Embryonic facial prominence (tissue), 1 donor: Measurements from ENCODE around the gene SCN5A.
"Not testable (repeated sequence)": the region's sequence is repeated elsewhere in the genome, so short reads cannot be mapped to it uniquely, and the experiment has no call there.

Source experiments
- DNase-seq: peaks from one replicate; pipeline ENCODE4 v3.0.0-alpha.2; 2016; ENCODE audit errors: extremely low spot score

The SCN5A gene

DNA sequence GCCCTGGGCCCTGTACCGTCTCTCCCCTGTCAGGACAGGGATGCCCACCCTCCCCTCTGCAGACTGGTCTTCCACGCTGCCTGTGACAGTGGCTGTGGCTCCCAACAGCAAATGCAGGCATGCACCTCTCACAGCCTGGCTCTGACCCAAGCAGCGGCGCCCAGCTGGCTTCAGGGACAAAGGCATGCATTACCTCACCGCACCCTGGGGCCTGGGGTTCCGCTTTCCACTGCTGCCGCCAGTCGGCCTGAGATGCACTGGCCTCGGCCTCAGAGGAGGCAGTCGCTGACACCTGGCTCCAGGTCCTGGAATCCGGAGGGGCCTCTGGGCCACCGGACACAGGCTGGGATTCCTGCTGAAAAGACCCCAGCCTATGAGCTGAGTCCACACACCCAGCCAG, 70.3 kb downstream of the SCN5A start:
- no peak for DNase-seq

DNA sequence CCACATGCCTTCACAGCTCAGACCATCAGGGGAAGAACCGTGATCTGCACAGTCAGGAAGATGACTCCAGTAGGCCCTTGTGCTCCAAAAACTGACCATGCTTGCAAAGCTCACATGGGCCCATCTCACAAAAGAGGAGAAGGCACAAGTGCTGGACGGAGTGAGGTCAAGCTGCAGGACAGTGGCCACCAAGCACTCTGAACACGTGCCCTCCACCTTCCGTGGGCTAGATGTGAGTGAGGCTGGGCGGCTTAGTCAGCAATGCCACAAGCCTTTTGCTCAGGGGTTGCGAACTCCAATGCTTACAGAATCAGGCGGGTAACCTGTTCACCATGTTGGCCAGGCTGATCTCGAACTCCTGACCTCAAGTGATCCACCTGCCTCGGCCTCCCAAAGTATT, 70.9 kb downstream of the SCN5A start:
- no peak for DNase-seq

DNA sequence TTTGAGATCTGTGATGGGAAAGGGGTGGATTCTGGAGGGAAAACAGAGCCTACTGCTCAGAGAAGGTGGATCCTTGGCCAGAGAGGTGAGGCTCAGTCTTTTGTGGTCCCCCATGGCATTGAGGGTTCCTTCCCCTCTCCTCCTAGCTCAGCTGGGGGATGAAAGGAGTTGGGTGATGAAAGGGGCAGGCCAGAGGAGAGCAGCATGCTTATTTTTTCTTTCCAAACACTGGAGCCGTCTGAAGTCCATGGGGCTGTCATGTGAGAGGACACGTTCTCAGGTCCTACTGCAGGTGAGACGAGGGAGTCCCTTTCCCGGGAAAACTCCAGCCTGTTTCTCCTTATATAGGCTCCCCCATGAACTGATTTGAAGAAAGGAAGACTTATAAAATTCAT, 71.4 kb downstream of the SCN5A start:
- DNase-seq: no peak

DNA sequence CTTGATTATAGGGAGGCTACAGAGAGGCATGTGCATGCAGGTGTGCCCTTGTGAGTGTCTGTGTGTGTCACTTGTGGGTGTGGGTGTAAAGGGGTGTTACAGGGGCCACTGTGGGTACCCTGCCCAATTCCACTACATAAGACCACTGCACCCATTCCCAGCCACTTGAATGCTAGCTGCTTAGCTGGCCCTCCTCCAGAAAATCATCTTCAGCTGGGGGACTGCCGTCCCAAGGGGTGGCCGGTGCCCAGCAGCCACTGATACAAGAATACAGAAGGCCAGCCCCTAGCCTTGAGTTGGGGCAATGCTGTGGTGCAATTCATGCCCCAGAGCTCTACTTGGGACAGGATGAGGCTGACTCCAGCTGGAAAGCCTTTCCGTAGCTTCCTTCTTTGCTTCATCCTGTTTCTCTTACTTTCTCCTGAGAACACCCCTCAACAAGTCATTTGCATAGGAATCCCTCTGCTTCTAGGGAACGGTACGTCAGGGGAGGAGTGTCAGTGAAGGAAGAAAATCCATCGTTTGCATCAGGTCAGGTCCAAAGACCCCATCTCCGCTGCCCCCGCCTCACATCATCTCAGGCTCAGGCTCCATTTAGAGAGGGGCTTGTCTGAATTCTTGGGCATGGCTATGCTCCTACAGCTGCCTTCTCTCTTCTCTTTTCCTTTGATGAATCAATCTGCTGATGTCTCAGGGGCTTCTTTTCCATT, 72.0 kb downstream of the SCN5A start:
- DNase-seq: no peak

DNA sequence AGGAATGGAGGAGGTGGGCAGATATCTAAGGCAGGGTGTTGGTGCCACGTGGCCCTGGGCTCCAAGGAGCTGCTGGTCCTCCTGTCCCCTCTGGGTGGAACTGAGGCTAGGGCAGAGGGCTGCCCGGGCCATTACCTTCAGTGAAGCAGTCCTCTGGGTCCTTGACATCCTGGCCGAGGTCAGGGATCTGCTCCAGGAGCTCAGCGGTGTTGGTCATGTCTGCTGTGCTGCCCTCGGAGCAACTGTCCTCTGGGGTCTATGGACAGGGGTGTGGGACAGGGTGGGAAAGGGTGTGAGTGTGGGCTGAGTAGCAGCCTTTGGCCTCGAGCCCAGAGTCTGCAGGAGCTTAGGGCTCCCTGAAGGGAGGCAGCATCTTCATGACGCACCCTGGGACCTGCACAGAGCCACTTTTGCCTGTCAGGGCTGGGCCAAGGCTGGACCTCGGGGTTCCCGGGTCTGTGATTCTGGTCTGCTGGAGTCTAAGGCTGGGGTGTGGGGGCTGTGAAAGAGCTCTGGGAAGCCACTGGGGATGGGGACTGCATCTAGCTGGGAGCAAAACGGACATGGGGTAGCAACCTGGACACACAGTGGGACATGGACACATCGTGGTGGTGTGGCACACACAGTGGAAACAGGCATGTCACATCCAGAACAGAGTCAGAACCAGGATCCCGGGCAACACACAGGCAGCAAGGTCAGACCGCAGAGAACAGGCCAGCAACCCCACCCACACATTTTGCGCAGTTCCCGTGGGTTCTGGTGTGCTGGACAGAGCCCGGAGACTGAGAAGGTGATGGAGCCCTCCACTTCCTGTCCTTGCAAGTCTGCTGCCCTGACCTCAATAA, 72.7 kb downstream of the SCN5A start:
- no peak for DNase-seq

DNA sequence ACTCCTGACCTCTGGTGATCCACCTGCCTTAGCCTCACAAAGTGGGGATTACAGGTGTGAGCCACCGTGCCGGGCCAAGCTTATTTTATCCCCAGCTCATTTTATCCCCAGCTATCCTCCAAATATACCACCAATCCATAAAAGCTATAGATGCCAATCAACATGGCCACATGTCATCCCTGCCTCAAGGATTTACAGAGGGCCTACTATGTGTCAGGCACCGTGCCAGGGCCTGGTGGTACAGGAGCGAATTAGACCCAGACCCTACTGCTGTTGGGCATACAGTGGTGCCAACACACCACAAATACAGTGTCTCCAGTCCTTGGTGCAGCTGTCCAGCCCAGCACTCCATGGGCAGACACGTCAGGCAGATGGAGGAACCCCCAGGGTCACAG, 73.4 kb downstream of the SCN5A start:
- DNase-seq: no peak

DNA sequence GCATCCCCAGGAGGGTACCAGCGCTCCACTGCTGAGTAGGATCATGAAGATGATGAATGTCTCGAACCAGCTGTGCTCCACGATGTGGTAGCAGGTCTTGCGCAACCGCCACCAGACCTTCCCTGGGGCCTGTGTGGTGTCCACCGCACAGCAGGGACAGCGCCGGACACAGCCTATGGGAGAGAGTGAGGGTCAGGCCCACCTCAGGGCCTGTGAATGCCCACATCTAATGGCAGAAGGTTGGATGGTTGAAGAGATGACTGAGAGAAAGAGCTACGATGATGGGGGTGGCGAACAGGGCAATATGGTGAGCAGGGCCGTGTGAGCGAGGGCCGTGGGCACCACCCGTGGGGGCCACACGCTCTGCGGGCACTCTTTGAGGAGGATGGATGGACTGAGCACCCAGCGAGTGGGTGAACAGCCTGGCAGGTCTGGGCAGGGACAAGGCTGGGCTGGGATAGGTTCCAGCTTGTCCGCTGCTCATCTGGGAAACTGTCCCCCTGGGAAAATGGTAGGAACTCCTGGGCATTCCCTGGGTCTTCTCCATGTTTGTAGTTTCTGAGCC, 74.1 kb downstream of the SCN5A start:
- DNase-seq: no peak

DNA sequence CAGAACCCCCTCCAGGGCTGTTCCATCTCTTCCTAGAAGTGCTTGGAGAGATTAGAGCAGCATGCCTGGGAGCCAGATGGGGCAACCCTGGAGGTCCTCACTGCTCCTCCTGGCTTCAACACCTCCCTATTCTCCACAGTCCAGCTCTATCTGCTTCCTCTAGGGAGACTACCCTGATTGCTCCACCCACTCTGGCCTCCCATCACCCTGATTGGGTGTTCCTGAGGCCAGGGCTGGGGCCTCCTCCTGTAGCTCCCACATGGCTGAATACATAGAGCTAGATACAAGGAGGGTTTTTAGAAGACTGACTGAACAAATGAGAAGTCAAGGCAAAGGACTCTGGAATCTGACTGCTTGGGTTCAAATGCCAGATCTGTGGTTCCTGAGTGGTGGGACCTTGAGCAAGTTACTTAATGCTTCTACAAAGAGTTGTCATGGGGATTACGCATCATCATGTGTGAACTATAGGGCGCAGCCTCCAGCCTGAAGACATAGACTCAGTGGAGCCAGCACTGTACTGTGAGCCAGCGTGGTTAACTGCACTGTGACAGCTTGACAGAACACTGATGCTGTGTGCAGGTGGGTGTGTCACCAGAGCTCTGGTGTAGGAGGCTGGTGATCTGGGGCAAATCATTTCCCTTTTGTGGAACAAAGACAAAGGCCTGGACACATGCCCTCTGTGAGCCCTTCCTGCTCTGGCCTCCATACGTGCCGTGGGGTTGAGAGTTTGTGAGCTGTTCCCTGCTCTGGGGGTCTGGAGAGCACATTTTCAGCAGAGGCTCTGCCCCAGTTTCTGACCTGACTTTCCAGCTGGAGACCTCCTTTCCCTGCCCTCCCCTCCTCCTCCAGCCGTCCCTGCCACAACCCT, 74.8 kb downstream of the SCN5A start:
- no peak for DNase-seq

DNA sequence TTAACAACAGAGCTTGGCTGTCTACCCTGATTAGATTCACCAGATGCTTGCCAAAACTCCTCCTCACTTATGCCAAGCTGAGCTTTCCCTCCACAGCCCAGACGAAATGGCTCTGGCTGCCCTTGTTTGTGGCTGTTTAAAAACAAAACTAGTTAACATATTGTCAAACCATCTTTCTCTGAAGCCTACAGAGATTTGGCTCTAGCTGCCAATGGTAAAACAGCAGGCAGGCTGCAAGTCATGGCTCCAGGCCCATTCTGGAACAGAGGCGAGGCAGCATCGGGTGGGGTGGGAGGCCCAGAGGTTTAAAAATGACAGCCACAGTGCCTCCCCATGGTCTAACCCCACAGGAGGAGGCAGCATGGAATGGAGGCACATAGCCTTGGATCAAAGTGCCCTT, 75.9 kb downstream of the SCN5A start:
- no peak for DNase-seq

DNA sequence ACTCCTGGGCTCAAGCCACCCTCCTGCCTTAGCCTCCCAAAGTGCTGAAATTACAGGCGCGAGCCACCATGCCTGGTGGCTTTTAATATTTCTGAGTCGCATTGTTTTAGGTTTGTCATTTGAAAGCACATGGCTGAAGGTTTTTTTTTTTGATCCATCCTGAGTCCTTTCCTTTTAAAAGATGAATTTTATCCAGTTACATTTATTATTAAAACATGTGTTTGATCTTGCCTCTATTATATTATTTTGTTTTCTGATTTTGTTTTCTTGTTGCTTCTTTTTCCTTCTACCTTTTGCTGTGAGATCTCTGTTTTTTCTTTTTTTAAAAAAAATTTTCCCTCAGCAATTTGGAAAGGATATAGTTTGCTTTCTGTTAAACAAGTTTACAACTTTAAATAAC, 76.4 kb downstream of the SCN5A start:
- no peak for DNase-seq

DNA sequence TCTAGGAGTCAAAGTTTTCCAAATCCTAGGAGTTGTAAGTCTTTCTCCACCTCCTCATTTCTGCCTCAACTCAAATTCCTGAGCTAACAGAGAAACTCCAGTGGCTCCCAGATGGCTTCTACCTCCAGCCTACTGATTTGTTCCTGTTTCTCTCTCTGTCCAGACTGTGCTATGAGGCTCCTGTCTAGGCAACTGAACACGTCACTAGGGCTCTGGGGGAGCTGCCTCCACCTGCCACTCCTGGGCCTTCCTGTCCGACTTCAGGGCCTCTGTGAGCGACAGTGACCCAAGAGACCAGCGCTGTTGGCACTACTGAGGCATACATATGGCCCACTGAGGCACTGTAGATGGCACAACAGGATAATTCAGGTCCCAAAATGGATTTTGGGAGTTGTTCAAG, 82.0 kb downstream of the SCN5A start:
- DNase-seq: no peak

DNA sequence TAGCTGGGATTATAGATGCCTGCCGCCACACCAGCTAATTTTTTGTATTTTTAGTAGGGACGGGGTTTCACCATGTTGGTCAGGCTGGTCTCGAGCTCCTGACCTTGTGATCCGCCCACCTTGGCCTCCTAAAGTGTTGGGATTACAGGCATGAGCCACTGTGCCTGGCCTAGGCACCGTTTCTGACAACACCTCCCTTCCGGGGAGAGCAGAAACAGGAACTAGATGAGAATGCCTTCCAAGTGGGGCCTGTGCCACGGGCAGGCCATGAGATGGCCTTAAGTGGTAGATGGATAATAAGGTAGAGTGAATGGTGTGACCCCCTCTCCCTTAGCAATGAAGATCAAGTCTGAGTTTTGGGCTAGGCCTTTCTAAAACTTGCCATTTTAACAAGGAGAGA, 82.7 kb downstream of the SCN5A start:
- DNase-seq: not testable (repeated sequence)

DNA sequence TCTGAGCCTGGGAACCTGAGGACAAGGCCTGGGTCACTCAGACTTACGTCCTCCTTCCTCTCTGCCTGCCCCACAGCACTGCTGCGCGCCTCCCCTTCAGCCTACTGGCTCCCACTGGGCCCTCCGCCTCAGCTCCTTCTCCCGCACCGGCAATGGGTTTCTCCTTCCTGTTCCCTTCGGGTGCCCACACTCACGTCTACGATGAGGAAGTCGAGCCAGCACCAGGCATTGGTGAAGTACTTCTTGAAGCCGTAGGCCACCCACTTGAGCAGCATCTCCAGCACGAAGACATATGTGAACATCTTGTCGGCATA, 83.3 kb downstream of the SCN5A start:
- no peak for DNase-seq

DNA sequence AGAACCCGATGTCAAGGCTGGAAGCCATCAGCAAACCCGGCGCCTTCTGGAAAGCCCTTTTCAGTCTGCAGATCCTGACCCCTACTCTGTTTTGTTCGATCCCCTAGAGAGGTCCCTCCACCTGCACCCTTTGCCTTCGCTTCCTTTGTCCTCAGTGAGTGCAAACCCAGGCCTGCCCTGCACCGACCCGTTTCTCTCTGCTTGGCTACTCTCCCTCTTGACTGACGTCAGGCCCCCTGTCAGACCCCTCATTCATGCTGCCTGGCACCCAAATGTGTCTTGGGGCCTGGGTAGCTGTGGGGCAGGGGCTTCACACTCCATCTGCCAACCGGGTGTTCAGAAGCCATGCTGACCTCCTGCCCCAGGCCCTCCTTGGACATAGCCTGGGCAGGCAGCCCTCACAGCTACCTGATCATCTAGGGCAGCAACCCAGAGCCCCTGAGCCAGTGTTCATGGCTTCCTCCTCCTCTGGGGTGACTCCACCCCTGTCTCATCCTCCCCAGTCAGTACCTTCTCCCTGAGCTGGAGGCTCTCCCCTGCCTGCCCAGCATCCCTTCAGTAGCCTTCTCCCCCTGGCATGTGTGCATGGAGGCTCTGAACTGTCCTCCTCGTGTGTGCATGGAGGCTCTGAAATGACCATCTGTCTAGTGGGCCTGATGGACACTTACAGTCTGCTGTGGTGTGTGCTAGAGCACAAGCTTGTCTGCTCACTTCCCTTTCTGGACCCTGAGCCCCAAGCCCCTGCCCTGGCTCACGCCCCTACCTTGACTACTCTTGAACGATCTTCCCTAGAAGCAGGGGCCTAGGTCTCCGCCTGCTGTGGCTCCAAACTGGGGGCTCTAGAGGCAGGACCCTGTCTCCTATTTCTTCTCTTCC, 83.9 kb downstream of the SCN5A start:
- no peak for DNase-seq

DNA sequence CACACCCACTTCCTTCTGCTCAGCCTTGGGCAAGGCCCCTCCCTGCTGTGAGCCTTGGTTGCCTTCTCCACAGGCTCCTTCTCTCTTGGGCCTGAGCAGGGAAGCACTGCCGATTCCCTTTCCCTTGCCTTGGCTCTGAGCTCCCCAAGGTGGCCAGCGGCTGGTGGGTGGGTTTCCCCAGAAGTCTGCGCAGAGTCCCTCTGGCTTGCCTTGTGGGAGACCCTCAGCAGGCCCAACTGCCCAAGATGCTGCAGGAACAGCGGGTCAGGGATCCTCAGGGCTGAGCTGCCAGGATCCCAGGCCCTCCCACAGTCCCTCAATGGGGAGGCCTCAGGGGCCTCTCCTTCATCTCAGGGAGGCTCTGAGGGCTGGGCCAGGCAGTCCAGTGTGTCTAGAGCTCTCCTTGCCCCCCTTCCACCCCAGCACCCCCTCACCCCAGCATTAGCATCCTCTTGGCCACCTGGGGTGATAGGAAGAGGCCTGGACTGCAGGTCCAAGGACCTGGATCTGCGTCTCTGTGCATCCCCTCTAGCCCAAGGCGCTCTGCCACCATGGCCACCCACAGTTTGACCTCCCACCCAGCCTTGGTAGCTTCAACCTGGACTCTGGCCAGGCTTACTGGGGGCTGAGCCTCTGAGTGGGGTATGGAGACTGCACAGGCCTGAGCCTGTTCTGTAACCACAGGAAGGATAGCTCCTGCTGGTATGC, 84.7 kb downstream of the SCN5A start:
- DNase-seq: no peak

DNA sequence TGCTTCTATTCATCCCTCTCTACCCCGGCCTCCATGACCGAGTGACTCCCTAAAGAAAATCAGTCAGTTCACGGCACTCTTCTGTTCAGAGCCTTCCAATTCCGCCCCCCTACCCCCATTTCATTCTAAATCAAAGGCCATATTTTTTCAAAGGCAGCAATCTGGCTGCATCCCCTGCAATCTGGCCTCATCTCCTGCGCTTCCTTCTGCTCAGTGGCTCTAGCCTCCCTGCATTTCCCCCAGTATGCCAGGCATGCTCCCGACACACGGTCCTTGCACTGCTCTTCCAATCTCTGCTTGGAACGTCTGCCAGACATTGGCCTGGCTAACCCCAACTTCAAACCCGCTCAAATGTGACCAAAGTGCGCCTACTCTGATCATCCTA, 85.6 kb downstream of the SCN5A start:
- DNase-seq: no peak

DNA sequence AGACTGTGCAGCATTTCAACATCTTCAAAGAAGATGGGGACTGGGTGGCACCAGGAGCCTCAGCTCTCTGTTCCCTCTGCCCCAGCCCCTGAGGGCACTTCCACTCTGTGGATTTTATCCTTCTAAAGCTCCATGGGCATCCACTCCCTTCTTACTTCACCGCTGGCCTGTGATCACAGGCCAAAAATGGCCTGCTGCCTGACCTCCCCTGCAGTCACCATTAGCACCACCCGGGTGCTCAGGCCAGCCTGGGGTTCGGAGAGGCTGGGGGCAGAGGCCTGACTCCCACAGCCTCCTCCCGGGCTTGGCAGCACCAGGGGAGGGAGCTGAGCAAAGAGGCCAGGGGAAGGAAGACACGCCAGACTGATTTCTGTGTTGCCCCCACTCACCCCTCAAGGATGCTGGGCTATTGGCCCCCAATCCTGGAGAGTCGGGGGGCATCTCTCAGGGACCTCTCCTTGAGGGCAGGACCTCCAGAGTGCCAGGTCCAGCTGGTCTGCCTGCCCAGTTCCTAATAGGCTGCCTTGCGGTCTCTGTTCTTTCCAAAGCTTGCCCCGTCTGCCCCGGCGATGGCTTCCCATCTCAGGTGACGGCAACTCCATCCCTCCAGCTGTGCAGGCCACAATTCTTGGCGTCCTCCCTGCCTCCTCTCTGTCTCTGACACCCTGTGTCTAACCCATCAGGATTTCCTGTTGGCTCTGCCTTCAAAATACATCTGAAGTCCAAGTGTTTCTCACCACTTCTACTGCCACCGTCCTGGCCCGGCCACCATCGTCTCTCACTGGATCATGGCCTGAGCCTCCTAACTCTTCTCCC, 86.2 kb downstream of the SCN5A start:
- no peak for DNase-seq

DNA sequence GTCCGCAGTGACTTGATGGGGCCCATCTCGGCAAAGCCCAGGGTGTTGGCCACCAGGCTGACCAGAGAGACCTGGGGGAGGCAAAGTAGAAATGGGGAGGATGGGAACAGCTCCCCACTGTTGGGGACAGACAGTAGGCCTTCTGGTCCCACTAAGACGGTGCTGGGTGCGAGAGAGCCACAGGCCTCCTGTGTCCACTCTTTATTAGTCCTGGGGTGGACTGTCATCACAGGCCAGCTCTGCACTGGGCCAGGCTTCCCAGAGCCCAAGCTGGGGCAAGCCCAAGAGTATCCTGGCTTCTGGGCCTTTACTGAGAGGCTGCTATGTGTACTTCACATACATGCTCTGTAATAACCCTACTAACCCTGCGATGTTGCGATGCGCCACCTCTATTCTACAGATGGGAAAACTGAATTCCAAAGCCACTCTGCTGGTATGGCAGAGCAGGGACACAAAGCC, 87.0 kb downstream of the SCN5A start:
- DNase-seq: no peak

DNA sequence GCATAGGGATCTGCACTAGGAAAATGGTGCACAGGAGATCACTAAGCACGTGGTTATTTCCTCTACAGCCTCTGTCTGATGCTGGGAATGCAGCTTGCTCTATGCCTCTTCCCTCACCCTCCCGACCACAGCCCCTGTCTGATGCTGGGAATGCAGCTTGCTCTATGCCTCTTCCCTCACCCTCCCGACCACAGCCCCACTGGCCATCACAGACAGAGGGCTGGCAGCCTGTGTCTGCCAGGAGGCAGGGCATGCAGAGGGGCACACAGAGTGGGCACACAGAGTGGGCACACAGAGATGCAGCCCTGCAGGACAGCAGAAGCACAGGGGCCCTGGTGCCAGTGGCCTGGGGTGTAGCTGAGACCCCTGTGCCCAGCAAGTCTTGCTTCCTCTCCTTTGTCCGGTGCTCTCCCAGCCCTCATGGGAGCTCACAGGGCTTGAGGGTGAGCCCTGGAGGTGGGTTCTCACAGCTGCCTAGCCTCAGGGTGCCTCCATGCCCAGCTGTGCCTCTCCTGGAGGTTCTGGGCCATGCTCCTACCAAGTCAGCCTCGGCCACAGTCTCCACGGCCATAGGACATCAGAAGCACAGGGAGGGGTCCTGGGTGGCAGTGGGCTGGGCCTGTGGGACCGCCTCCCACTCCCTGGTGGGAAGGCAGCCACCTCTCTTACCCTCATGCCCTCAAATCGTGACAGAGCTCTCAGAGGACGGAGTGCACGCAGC, 87.6 kb downstream of the SCN5A start:
- DNase-seq: no peak
